SK-N-SH treated with all-trans-retinoic acid at 6 μM for 48 hours (cell line): ENCODE results near the gene KIF17.

Experiments
- BACH2 ChIP-seq: fragments of 250-450 bp; sonication (Bioruptor Pico); IDR thresholded peaks from 2 replicates; pipeline ENCODE4 v1.9.0; 2021; ENCODE audit warnings: mild to moderate bottlenecking, borderline replicate concordance
- CREB5 ChIP-seq: fragments of 250-450 bp; sonication (Bioruptor Pico); IDR thresholded peaks from 2 replicates; pipeline ENCODE4 v1.5.1; 2020; ENCODE audit warnings: low read depth, mild to moderate bottlenecking, moderate library complexity
- CSDC2 ChIP-seq: fragments of 250-450 bp; sonication (Bioruptor Pico); IDR thresholded peaks from 2 replicates; pipeline ENCODE4 v1.5.0; 2020; ENCODE audit warnings: mild to moderate bottlenecking, moderate library complexity
- PATZ1 ChIP-seq: fragments of 250-450 bp; sonication (Bioruptor Pico); IDR thresholded peaks from 2 replicates; pipeline ENCODE4 v1.8.0; 2020; ENCODE audit warnings: mild to moderate bottlenecking, moderate library complexity, borderline replicate concordance
- RARB ChIP-seq: fragments of 250-450 bp; sonication (Bioruptor Pico); IDR thresholded peaks from 2 replicates; pipeline ENCODE4 v1.8.0; 2021; ENCODE audit warnings: mild to moderate bottlenecking, moderate library complexity
- TCF4 ChIP-seq: fragments of 250-450 bp; sonication (Bioruptor Pico); IDR thresholded peaks from 2 replicates; pipeline ENCODE4 v1.8.0; 2021; ENCODE audit warnings: mild to moderate bottlenecking, moderate library complexity, borderline replicate concordance
- ZC3H10 ChIP-seq: fragments of 250-450 bp; sonication (Bioruptor Pico); IDR thresholded peaks from 2 replicates; pipeline ENCODE4 v1.5.1; 2021; ENCODE audit warnings: mild to moderate bottlenecking, moderate library complexity
- ZFP3 ChIP-seq: fragments of 250-450 bp; sonication (Bioruptor Pico); IDR thresholded peaks from 2 replicates; pipeline ENCODE4 v1.5.0; 2020; ENCODE audit warnings: mild to moderate bottlenecking, moderate library complexity
- ZFP30 ChIP-seq: fragments of 450-650 bp; formaldehyde crosslinking; IDR thresholded peaks from 2 replicates; pipeline ENCODE4 v1.5.0; 2022; ENCODE audit warnings: mild to moderate bottlenecking, moderate library complexity
- ZNF565 ChIP-seq: fragments of 450-650 bp; formaldehyde crosslinking; conservative IDR thresholded peaks from 2 replicates; pipeline ENCODE4 v1.5.0; 2020; ENCODE audit warnings: low read depth, mild to moderate bottlenecking, moderate library complexity
- ZNF70 ChIP-seq: fragments of 450-650 bp; formaldehyde crosslinking; IDR thresholded peaks from 2 replicates; pipeline ENCODE4 v1.5.0; 2020; ENCODE audit warnings: mild to moderate bottlenecking, moderate library complexity

- TF ChIP-seq PATZ1 = no peak
- TF ChIP-seq RARB (CRISPR knock-in tag) = no peak
- no peak for TF ChIP-seq CSDC2
- TF ChIP-seq ZNF565 = no peak
- no peak for TF ChIP-seq BACH2 (CRISPR knock-in tag)
- no peak for TF ChIP-seq ZFP30 (CRISPR knock-in tag)
- no peak for TF ChIP-seq TCF4 (CRISPR knock-in tag)
- no peak for TF ChIP-seq CREB5
- TF ChIP-seq ZC3H10 = no peak
- no peak for TF ChIP-seq ZNF70 (CRISPR knock-in tag)
- no peak for TF ChIP-seq ZFP3
Observed at GRCh38 chr1:20645414-20645813, 72.4 kb downstream of the KIF17 start.
